GM21717 (cell line): ENCODE results near the gene ERMAP.

ENCODE experiments used
- ATAC-seq: cut with Tn5 transposase; IDR thresholded peaks from one replicate; pipeline ENCODE4 v1.9.1; 2021; ENCODE audit warnings: mild to moderate bottlenecking, moderate library complexity; ENCODE audit not compliant: unreplicated experiment

Gene ERMAP, protein sequence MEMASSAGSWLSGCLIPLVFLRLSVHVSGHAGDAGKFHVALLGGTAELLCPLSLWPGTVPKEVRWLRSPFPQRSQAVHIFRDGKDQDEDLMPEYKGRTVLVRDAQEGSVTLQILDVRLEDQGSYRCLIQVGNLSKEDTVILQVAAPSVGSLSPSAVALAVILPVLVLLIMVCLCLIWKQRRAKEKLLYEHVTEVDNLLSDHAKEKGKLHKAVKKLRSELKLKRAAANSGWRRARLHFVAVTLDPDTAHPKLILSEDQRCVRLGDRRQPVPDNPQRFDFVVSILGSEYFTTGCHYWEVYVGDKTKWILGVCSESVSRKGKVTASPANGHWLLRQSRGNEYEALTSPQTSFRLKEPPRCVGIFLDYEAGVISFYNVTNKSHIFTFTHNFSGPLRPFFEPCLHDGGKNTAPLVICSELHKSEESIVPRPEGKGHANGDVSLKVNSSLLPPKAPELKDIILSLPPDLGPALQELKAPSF

DNA sequence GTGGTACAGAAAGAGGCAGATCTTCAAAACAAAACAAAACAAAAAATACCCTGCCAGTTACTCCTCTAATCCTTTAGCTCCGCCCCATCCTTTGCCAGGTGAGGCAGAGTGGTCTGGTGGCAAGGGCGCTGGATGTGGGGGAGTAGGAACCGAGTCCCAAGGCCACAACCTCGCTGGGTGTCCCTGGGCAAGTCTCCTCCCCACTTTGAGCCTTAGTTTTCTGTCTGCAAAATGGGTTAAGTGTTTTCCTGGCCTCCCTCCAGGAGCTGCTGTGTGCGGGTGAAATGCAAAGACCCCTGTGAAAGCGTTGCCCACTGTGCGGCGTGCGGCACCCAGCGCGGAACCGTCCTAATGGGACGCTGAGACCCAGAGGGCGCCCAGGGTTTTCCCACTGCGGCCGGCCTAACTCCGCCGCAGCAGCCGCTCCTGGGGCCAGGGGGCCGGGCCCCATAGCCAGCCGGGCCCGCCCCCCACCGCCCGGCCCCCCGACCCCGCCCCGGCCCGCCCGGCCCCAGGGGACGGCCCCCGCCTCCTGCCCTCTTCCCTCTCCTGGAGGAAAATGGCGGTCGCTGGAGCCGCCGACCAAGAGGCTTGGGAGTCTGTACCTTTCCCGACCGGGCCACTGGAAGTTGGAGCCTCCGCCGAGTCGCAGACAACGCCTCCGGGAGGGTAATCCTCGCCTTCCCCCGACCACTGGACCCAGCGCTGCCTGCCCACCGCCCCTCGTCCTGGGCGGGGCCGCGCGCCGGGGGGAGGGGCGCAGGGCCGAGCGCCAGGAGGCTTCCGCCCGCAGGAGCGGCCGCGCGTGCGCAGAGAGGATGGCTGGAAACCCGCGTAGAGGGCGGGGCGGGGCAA is at the start of gene ERMAP, which contains the start of gene SVBP:
ERMAP (plus strand) TSS at position 538 of the 855 bp plus-strand sequence. CDS start 13,327 bp downstream, outside the sequence.
SVBP (minus strand) TSS at position 813 of the 855 bp plus-strand sequence. CDS start 853 bp downstream, outside the sequence.
- ATAC-seq, result peak; percentile 74

DNA sequence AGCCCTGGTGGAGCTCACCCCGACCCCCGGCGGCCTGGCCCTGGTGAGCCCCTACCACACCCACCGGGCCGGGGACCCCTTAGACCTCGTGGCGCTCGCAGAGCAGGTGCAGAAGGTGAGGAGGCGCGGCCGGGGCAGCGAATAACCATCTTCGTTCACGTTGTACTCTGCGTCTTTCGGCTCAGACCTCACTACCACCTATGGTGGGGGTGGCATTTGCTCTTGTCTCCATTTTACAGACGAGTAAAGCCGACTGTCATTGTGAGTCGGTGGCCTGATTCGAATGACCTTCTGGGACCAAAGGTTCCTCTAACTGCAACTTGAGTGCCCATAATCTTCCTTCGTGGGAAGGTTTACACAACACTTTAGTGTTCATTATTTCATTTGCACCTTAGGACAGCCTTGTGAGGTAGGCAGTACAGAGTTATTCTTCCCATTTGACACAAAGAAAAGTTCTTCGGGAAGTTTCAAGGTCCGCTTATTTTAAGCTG is 49.4 kb upstream of the ERMAP start:
- peak; percentile 18 for ATAC-seq

DNA sequence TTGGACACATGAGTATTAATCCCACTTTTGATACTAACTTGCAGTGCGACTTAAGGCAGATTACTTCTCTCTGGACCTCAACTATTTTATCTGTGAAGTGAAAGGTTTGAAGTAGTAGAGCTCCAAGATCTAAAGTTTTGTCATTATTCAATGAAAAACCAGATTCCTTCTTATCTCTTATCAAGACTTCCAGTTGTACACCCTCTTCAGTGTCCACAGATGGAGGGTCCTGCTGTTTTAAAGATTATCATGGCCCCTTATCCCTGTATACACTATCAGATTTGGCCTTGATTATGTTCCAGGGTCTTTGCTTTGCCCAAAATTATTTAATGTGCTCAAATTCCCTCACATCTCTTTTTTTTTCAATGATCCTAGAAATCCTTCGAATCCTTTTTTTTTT is 48.8 kb upstream of the ERMAP start:
- ATAC-seq, result no peak

DNA sequence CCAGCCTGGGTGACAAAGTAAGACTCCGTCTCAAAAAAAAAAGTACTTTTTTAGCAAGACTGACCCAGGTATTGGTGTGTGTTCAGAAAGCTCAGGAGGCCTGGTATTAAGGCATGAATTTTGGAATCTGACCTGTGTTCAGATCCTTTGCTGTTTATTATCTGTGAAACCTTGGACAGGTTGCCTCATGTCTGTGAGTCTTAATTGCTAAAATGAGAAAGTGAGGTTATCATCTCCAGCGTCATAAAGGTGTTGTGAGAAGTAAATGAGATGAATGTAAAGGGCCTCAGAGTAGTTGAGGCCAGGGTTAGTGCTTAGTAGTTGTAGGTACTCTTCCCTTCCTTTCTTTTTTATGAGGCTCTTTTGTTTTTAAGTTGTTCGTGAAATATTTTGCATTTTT is 47.1 kb upstream of the ERMAP start:
- no peak for ATAC-seq

DNA sequence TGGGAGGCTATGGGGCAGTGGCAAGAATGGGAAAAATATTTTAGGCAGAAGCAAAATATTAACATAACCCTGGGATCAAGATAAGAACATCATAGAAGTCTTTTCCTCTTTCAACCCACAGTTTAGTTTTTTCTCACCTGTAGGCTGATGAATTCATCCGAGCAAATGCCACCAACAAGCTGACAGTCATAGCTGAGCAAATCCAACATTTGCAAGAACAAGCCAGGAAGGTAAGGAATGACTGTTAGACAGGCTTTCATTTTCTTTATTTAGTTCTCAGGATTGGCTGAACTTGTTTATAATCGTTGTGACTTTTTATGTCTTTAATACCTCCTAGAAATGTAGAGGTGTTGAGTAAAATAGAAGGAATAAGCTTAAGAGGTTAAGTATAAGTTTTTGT is 43.5 kb upstream of the ERMAP start:
- no peak for ATAC-seq

DNA sequence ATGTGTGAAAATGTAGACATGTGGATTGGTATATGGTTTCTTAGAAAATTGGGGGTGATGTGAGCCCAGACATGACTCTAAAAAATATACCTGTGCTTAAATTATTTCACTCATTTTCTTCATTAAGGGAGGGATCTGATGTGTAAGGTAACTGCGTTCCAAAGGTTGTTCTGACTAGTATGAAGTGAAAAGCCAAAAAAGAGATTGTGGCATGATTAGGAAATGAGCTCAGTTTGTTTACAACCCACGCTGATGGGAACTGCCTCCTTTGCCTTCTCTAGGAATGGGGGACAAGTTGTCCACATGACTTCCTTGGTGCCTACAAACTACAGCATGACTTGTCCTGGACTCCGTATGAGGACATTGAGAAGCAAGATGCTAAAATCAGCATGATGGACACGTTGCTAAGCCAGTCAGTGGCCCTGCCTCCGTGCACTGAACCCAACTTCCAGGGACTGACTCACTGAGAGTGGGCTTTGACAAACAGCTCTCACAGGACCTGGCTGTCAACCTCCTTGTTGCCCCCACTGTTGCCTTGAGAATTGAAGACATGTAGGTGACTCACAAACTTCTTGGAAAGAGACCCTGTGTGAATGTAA is 41.9 kb upstream of the ERMAP start:
- ATAC-seq, result no peak

DNA sequence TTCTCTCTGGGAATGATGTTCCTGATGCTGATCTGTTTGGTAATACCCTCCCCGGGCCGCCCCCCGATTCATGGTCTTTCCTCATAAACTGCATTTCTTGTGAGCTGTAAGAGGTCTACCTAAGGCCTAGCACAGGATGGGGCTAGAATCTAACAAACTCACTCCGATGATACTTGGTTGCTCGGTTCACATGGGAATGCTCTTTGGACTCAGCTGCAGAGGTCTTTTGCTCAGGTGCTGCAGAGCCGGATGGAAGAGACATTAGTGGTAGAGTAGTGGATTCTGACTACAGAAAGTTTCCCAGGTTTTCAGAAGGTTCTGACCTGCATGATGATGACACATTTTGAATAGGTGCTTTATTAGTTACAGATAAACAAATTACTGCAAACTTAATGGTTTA is 40.4 kb upstream of the ERMAP start:
- no peak for ATAC-seq

DNA sequence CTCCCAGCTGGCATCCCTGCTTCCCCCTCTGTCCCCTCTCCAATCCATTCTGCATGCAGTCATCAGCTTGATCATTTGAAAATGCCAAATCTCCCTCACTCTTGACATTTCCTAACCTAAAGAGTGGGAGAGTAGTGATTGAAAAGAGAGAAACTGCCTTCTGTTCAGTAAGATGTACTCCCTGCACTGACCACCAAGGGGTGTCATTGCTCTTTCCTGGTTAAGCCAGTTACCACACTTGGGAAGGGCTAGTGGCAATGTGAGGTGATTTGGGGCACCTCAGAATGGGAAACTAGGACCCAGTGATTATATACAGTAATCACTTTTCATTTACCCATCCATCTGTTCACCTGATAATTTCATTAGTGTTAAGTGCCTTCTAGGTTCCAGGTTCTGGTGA is 39.1 kb upstream of the ERMAP start:
- no peak for ATAC-seq

DNA sequence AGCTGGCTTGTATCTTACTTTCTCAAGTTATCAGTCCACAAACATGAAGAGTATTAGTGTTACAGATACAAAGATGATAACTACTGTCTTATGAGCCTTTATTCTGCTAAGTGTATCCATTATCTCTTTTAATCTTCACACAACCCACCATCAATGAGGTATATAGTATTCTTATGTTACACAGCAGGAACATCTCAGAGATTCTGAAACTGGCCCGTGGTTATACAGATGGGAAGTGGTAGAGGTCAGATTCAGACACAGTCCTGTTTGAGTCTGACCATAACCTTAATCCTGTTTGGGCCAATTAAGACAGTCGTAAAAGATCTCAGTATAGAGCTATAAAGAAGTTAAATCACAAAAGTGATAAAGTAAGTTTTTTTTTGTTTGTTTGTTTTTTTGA is 37.2 kb upstream of the ERMAP start:
- ATAC-seq, result no peak

DNA sequence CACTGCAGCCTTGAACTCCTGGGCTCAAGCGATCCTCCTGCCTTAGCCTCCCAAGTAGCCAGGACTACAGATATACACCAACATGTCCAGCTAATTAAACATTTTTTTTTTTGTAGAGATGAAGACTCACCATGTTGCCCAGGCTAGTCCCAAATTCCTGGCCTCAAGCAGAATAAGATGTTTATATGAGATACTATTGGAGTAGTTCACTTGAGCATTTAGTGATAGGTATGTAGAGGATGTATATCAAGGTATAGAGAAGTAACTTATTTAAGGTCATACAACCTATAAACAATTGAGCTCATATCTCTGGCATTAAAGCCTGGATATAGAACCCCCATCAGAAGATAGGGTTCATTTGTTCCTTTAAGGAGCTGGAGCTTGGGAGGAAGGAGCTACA is 36.7 kb upstream of the ERMAP start:
- no peak for ATAC-seq

DNA sequence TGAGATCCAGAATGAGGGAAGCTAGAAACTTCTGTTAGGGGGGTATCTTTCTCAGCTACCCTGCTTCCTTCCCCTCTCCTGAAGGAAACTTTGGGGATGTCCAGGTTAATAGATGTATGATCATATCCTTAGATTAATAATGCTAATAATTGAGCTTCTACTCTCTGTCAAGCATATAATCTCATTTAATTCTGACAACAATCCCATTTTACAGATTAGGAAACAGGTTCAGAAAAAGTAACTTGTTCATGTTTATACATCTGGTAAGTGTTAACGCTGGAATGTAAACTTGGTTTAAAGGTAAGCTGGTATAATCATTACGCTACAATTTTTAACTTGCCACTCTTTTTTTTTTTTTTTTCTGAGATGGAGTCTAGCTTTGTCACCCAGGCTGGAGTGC is 33.8 kb upstream of the ERMAP start:
- no peak for ATAC-seq

DNA sequence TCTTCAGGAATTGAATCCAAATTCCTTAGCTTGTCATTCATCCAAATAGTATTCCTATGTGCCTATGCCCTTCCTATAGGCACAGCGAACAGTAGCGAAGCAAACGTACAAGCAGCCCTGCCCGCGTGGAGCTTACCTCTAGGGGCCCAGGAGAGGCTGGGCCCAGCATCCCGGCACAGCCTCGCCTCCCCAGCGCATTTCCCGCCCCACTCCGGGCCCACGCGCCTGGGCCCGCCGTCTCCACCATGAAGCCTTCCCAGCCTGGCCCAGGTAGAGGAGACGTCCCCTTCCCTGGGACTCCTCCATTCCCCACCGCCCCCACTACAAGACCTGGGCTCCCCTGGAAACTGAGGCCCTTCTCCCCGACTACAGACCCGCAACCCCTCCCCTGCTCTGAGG is 32.4 kb upstream of the ERMAP start:
- ATAC-seq, result no peak

DNA sequence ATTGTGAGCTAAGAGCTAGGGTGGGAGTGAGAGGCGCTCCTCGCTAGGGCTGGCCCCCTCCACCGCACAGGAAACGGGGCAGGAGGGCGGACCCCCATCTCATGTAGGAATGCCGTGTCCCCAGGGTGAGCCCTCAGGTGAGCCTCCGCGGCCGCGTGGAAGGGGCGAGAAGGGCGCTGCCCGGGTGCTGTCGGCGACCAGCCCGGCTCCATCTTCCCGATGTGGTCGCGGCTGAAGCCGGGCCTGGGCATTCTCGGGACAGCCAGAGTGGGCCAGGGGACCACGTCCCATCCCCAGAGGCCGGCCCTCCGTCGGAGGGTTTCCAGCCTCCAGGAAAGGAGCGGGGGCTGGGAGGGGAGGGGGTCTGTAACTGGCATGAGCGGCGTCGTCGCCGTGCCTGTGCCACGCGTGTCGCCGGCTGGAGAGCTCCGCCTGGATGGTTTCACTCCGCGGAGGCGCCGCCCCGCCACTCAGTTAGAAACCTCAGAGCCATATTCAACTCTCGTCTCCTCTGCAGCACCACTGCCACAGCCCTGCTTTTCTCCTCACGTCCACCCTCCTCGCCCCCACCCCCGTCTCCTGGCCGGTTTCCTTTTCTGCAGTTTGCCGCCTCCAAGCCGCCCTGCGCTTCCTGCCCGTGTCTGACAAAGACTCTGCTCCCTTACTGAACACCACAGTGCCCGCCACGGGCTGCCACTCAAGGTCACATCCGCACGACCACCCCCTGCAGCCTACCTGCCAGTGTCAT is 31.8 kb upstream of the ERMAP start, which contains the start of gene TMEM269:
TMEM269 (plus strand) TSS at position 46 of the 748 bp plus-strand sequence. CDS start 4,903 bp downstream, outside the sequence.
- no peak for ATAC-seq

DNA sequence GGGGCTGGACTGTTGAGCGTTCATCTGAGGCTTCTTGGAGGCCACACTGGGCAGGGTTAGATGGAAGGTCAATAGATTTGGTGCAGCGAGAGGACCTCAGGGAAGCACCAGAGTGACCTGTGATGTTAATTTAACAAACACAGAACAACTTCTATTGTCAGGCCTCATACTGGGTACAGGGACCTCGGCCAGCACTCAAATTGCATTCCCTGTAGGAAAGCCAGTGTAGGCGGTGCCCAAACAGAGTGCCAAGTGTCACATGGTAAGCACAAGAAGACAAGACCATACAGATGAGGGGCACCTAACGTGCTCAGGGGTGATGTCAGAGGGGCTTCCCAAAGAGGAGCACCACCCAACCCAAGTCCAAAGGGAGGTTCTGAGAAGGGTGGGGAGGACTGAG is 30.8 kb upstream of the ERMAP start:
- ATAC-seq, result no peak

DNA sequence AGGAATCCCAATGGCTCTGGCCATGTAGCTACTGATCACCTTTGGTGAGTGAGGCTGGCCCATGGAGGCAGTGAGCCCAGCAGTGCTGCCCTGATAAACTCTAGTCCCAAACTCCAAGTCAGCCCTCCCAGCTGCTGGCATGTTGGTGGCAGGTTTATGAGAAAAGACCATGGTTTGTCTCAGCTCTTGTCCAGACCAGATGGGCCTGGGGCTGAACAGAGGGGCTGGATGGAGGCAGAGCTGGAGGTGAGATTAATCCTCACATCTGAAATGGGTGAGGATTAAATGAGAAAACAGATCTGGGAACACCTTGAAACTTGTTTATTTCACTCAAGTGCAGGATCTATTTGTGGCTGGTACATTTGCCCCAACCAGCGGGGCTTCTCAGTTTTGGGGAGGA is 28.9 kb upstream of the ERMAP start:
- no peak for ATAC-seq

DNA sequence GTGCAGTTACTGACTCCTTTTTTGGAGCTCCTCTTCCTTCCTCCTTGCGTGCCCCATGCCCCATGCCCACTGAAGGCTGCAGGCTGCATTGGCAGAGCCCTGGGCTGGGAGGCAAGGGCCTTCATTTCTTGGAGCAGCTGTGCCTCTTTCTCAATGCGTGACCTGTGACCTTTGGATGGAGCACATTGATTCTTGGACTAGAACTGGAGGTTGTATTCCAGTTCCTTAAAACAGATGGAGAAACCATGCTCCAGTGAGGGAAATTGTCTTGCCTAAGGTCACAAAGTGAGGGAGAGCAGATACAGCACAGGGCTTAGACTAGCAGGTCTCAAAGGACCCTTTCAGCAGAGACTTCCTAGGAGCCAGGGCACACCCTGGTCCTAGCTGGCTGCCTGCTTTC is 23.1 kb upstream of the ERMAP start:
- no peak for ATAC-seq

DNA sequence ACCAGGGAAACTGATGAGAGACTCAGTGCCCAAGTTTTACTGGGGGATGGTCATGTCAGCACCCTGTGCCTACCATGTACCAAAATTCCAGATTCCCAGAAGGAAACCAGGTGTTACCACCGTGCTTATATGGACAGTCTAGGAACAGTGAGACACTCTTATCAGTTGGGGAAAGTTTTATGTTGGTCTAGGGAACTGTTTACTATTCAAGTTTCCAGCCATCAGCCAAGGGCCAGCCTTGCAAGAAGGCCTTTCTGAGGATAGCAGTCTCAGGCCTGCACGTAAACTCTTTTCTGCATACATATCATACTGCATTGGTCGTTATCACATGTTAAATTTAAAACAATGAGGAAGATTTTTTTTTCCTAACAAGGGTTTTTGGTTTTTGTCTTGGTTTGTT is 19.5 kb upstream of the ERMAP start:
- no peak for ATAC-seq

DNA sequence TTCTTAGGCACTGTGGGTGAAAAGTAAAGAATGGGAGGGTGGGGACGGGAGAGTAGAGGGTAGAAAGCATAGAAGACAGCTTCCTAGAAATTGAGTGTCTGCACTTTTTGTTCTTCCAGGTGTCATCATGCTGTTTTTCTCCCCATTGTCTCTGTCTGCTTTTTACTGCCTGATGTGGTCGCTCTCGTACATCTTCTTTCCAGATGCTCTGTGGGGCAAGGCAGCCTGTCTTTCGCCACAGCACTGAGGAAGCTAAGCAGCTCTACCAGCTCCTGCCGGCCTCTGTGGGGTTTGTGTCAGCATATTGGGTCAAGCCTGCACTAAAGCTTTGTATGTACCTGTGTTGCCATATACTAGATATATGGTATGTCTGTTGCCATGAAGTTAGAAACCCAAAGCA is 18.9 kb upstream of the ERMAP start:
- no peak for ATAC-seq

DNA sequence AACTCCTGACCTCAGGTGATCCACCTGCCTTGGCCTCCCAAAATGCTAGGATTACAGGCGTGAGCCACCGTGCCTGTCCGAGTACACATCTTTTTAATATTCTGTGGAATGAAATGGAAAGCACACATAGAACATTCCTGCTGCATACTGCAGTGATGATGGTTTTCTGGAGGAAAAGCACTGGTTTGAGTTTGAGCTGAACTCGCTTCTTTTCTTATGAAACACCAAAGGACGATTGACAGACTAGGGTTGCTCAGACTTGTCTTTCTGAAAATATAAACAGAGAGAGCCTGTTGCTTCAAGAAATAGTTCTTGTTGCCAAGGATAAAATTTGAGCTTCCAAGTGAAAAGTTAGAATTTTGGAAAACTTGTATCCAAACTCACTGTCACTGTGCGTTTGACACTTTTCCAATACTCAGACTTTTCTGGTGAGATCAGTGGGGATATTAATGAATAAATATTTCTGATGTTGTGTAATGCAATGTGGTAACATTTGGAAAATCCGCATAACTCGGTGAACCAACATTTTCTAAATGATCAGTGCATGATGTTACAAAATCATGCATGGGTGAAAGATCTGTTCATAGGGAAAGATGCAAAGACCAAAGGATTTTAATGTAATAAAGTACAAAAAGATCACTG is 15.0 kb upstream of the ERMAP start:
- no peak for ATAC-seq

DNA sequence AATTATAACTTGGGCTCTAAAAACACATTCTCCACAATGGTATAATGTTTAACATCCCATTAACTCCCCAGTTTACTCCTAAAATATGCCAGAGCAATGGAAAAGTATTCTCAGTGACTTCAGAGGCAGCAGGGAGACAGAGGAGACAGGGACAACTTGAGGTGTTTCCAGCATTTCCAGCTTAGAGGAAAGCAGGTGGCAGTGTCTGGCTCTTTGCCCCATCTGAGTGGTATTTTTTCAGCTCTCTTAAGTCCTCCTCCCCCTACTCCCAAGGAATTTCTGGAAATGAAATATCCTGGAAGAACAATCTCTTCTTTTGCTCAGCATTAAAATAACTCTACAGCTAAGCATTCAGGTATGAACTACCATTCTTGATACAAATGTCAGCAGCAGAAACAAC is 10.8 kb upstream of the ERMAP start:
- ATAC-seq, result no peak
